Measurements from ENCODE around the gene SLC5A10.

The SLC5A10 gene

GRCh38 chr17:18980682-18981334 is 28.8 kb downstream of the SLC5A10 start:
- FAIRE-seq (no peak), DNase-seq (ENCODE audit: insufficient read length) (no peak)
- TF ChIP-seq POLR2AphosphoS5 (IDR thresholded peaks at IDR 0.05; ENCODE audit: low read depth, low read length), result no peak
- TF ChIP-seq POLR2A (IDR thresholded peaks at IDR 0.05; ENCODE audit: low read depth, low read length), result no peak
- TF ChIP-seq TAF1 (IDR thresholded peaks at IDR 0.05; ENCODE audit: borderline replicate concordance, low read depth, low read length), result no peak

GRCh38 chr17:18981335-18981641 is 29.3 kb downstream of the SLC5A10 start:
- DNase-seq (ENCODE audit: insufficient read length) (no peak), FAIRE-seq (no peak)
- no peak for TF ChIP-seq POLR2AphosphoS5 (IDR thresholded peaks at IDR 0.05; ENCODE audit: low read depth, low read length)
- no peak for TF ChIP-seq TAF1 (IDR thresholded peaks at IDR 0.05; ENCODE audit: borderline replicate concordance, low read depth, low read length)
- TF ChIP-seq POLR2A (IDR thresholded peaks at IDR 0.05; ENCODE audit: low read depth, low read length), result no peak

GRCh38 chr17:18981642-18982424 is 29.9 kb downstream of the SLC5A10 start:
- no peak for FAIRE-seq
- no peak for DNase-seq (ENCODE audit: insufficient read length)
- no peak for TF ChIP-seq POLR2A (IDR thresholded peaks at IDR 0.05; ENCODE audit: low read depth, low read length)
- no peak for TF ChIP-seq POLR2AphosphoS5 (IDR thresholded peaks at IDR 0.05; ENCODE audit: low read depth, low read length)
- TF ChIP-seq TAF1 (IDR thresholded peaks at IDR 0.05; ENCODE audit: borderline replicate concordance, low read depth, low read length), result no peak

GRCh38 chr17:18984273-18985114 is 32.5 kb downstream of the SLC5A10 start:
- TF ChIP-seq TAF1 (IDR thresholded peaks at IDR 0.05; ENCODE audit: borderline replicate concordance, low read depth, low read length) (no peak), POLR2A (IDR thresholded peaks at IDR 0.05; ENCODE audit: low read depth, low read length) (no peak), POLR2AphosphoS5 (IDR thresholded peaks at IDR 0.05; ENCODE audit: low read depth, low read length) (no peak)
- FAIRE-seq, result no peak

GRCh38 chr17:18985475-18985874 is 33.5 kb downstream of the SLC5A10 start:
- FAIRE-seq (no peak), DNase-seq (ENCODE audit: insufficient read length) (no peak)
- TF ChIP-seq POLR2AphosphoS5 (IDR thresholded peaks at IDR 0.05; ENCODE audit: low read depth, low read length) (no peak), TAF1 (IDR thresholded peaks at IDR 0.05; ENCODE audit: borderline replicate concordance, low read depth, low read length) (no peak), POLR2A (IDR thresholded peaks at IDR 0.05; ENCODE audit: low read depth, low read length) (no peak)

More at GRCh38 chr17:18984273-18985114, 32.5 kb downstream of the SLC5A10 start:
- no peak for DNase-seq (ENCODE audit: insufficient read length)

GRCh38 chr17:18986541-18987229 is 34.7 kb downstream of the SLC5A10 start:
- no peak for DNase-seq (ENCODE audit: insufficient read length)
- FAIRE-seq, result no peak
- TF ChIP-seq TAF1 (IDR thresholded peaks at IDR 0.05; ENCODE audit: borderline replicate concordance, low read depth, low read length) (no peak), POLR2AphosphoS5 (IDR thresholded peaks at IDR 0.05; ENCODE audit: low read depth, low read length) (no peak), POLR2A (IDR thresholded peaks at IDR 0.05; ENCODE audit: low read depth, low read length) (no peak)

GRCh38 chr17:18987230-18987610 is 35.3 kb downstream of the SLC5A10 start:
- no peak for TF ChIP-seq POLR2A (IDR thresholded peaks at IDR 0.05; ENCODE audit: low read depth, low read length)
- DNase-seq (ENCODE audit: insufficient read length) (no peak), FAIRE-seq (no peak)

- no peak for TF ChIP-seq POLR2AphosphoS5 (IDR thresholded peaks at IDR 0.05; ENCODE audit: low read depth, low read length)
- FAIRE-seq (no peak), DNase-seq (ENCODE audit: insufficient read length) (no peak)
Observed at GRCh38 chr17:18987862-18988545, 36.0 kb downstream of the SLC5A10 start.

GRCh38 chr17:18988546-18989173 is 36.7 kb downstream of the SLC5A10 start:
- FAIRE-seq, result no peak
- TF ChIP-seq POLR2A (IDR thresholded peaks at IDR 0.05; ENCODE audit: low read depth, low read length) (no peak), TAF1 (IDR thresholded peaks at IDR 0.05; ENCODE audit: borderline replicate concordance, low read depth, low read length) (no peak), POLR2AphosphoS5 (IDR thresholded peaks at IDR 0.05; ENCODE audit: low read depth, low read length) (no peak)
- DNase-seq (ENCODE audit: insufficient read length), result no peak

GRCh38 chr17:18990331-18990730 is 38.4 kb downstream of the SLC5A10 start:
- FAIRE-seq (no peak), DNase-seq (ENCODE audit: insufficient read length) (no peak)
- TF ChIP-seq POLR2AphosphoS5 (IDR thresholded peaks at IDR 0.05; ENCODE audit: low read depth, low read length), result no peak
- TF ChIP-seq POLR2A (IDR thresholded peaks at IDR 0.05; ENCODE audit: low read depth, low read length), result no peak
- no peak for TF ChIP-seq TAF1 (IDR thresholded peaks at IDR 0.05; ENCODE audit: borderline replicate concordance, low read depth, low read length)
